ENCODE data around the gene XYLT1. TPM values are rescaled to one million over a fixed set of nuclear protein-coding genes. Genes with fewer than 3 reads are reported as not detected.

The XYLT1 gene
- total and polyA plus RNA-seq, 2 of the 4 experiments (the other 2 are of a cell fraction), result 9.0 to 12.7 TPM

- H4K8ac ChIP-seq (ENCODE audit: low read depth in 2 of 2, low read length in 2 of 2), result no peak overlapping the region
- H4K5ac ChIP-seq (ENCODE audit: low read depth, low read length), result no peak overlapping the region
- no peak overlapping the region for H3K4me3 ChIP-seq (ENCODE audit: insufficient read depth, low read depth, low read length)
- no peak overlapping the region for H3K9ac ChIP-seq (ENCODE audit: low read depth, low read length)
- peaks cover 0 to 13% of the 10 kb centered on the region in 2 experiments; a peak in 2 of 4 replicates for H3K79me1 ChIP-seq (ENCODE audit: low read depth in 1 of 2, low read length in 2 of 2)
- dilution Hi-C loops (cut with HindIII; ENCODE audit: low sequenced_read_pairs, unreplicated experiment), result no loop called here
- H3K4ac ChIP-seq (ENCODE audit: low read depth, low read length), result no peak overlapping the region
- DNase-seq, result no peak
- in situ Hi-C loops (cut with MboI; ENCODE audit: low sequenced_read_pairs), result no loop called here
- H3K23ac ChIP-seq (ENCODE audit: low read depth, low read length), result no peak overlapping the region
- H3K36me3 ChIP-seq (ENCODE audit: control insufficient read depth, insufficient read depth, low read length), result no peaks in the 10 kb centered on the region; the same call in 1 of the 2 replicates
- H2BK20ac ChIP-seq (ENCODE audit: low read depth, low read length), result no peak overlapping the region
- no peak for ATAC-seq (ENCODE audit: low read depth)
- H4K91ac ChIP-seq (ENCODE audit: insufficient read depth, low read depth, low read length), result no peak overlapping the region
- ChIA-PET CTCF (no interaction called here), POLR2A (ENCODE audit: unreplicated experiment) (no interaction called here)
- no peak overlapping the region for H3K4me2 ChIP-seq (ENCODE audit: low read depth, low read length)
- H2AFZ ChIP-seq (replicated peaks; ENCODE audit: low read length, poor library complexity), result no peak overlapping the region
- peaks cover 4% of the 10 kb centered on the region; the same call in 1 of the 2 replicates for H4K20me1 ChIP-seq (ENCODE audit: insufficient read depth, low read length)
- 100% methylated on average over 2 of the region's 6 CpGs; no CpG with 5 or more reads in 1 of the 2 experiments for WGBS, 2 experiments (ENCODE audit: extremely low coverage in 2 of 2, insufficient read length in 1 of 2)
- H3K9me3 ChIP-seq (ENCODE audit: control insufficient read depth, insufficient read depth, low read length), result no peaks in the 10 kb centered on the region
- no peak overlapping the region for H2AK5ac ChIP-seq (ENCODE audit: low read depth, low read length)
- H3K18ac ChIP-seq (ENCODE audit: low read depth, low read length), result no peak overlapping the region
- no peak overlapping the region for H3K14ac ChIP-seq (replicated peaks; ENCODE audit: low read depth, low read length)
- H3K56ac ChIP-seq (ENCODE audit: extremely low read depth, insufficient read depth, low read length), result no peak overlapping the region
- no peak overlapping the region for H2BK120ac ChIP-seq (ENCODE audit: low read depth, low read length)
- TF ChIP-seq RCOR1 (IDR thresholded peaks at IDR 0.05; ENCODE audit: insufficient replicate concordance, low read length) (no peak), SMC3 (IDR thresholded peaks at IDR 0.05; ENCODE audit: low read depth, low read length) (no peak)
- H3K27me3 ChIP-seq (ENCODE audit: control insufficient read depth, insufficient read depth, low read length), result no peaks in the 10 kb centered on the region
- peaks cover 4% of the 10 kb centered on the region; the same call in 1 of the 2 replicates for H3K9me1 ChIP-seq (ENCODE audit: insufficient read depth, low read length)
- intact Hi-C loops (cut with micrococcal nuclease), result no loop called here
- no peak overlapping the region for H2BK5ac ChIP-seq (ENCODE audit: low read depth, low read length, poor library complexity, severe bottlenecking)
- no peak overlapping the region for H2AK9ac ChIP-seq (replicated peaks; ENCODE audit: low read depth, low read length, poor library complexity)
- no peak overlapping the region for H3K27ac ChIP-seq (ENCODE audit: insufficient read depth, low read length)
- no peak overlapping the region for H2BK15ac ChIP-seq (ENCODE audit: low read depth, low read length)
- no TSS peak for BruUV-seq (replicated peaks)
- H3K4me1 ChIP-seq (ENCODE audit: control insufficient read depth, insufficient read depth, low read length), result no peaks in the 10 kb centered on the region
Observed at GRCh38 chr16:17232487-17232886, 238.3 kb downstream of the XYLT1 start.
